ELF-1 (cell line): ENCODE data around the gene EYA2.
"Not testable (repeated sequence)": the region's sequence is repeated elsewhere in the genome, so short reads cannot be mapped to it uniquely, and the experiment has no call there.

Source experiments
- DNase-seq: peaks from one replicate; pipeline ENCODE4 v3.0.0-alpha.2; 2016; ENCODE audit warnings: low read depth, low spot score

EYA2 gene

DNA sequence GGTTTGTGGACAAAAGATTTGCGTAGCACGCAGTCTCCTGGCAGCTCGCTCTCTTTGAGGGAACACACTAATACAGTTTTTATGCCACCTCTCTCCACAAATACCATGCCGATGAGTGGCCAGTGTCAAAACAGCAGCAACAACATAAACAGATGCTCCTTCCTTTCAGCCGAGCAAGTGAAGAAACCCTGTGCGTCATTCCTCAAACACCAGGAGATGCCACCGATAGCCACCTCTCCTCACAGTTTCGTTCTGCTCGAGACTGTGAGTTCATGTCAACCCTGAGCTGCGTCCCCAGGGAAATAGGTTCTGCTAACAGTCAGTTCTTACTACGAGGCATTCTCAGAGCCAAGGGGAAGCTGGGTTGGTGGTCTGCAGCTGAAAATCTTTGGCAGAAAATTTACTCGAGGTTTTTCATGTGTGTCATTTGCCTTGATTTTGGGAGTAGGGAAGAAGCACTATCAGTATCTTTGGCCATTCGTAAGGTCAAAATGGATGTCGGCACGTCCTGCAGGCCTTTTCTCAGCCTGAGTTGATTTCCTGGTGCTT is 59.9 kb downstream of the EYA2 start:
- peak; percentile 22 for DNase-seq

- DNase-seq, result no peak
Measured at GRCh38 chr20:46955601-46956556, 61.2 kb downstream of the EYA2 start.

DNA sequence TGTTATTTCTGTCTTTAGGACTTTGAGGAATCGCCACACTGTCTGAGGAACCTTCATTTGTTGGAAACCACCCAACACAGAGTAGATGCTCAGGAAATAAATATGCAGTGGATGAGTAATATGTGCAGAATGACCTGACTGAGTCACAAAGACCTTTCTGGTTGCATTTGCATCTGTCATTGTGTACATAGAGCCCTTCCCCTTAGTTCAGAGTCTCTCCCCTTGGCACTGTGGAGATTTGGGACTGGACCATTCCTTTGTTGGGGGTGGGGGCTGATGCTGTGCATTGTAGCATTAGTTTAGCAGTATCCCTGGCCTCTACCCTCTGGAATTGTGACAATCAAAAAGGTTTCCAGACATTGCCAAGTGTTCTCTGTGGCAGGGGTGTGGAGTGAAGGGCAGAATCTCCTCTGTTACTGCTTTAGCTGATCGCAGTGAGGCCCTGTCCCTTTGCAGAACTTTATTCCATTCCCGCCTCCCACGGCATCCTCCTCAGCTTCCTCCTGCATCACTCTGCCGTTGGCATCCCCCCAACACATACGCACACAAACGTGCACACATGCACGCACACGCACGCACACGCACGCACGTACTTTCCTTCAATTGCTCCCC is 64.5 kb downstream of the EYA2 start:
- DNase-seq, result no peak

DNA sequence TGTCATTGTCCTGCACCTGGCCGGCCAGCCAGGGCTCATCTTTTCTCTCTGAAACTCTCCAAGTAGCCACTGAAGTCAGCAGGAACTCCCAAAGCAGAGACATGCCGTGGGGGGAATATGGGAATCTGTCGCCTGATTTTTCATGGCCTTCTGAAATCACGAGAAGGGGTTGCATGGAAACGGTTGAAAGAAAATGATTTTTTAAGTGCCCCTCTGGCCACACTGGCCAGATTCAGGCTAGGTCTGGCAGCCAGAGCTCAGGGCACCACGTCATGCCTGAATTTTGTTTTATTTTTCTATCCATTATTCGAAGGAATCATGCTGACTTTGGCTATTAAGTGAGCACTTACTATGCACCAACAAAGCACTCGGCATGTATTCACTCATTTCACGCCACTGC is 65.2 kb downstream of the EYA2 start:
- DNase-seq, result no peak

GRCh38 chr20:46960536-46960935 is 65.9 kb downstream of the EYA2 start:
- no peak for DNase-seq

DNA sequence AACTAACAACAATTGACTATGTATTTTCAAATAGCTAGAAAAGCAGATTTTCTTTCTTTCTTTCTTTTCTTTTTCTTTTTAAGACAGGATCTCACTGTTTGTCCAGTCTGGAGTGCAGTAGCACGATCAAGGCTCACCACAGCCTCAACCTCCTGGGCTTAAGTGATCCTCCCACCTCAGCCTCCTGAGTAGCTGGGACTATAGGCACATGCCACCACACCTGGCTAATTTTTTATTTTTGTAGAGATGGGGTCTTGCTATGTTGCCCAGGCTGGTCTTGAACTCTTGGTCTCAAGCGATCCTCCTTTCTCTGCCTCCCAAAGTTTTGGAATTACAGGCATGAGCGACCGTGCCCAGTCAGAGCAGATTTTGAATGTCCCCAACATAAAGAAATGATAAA is 67.3 kb downstream of the EYA2 start:
- not testable (repeated sequence) for DNase-seq

DNA sequence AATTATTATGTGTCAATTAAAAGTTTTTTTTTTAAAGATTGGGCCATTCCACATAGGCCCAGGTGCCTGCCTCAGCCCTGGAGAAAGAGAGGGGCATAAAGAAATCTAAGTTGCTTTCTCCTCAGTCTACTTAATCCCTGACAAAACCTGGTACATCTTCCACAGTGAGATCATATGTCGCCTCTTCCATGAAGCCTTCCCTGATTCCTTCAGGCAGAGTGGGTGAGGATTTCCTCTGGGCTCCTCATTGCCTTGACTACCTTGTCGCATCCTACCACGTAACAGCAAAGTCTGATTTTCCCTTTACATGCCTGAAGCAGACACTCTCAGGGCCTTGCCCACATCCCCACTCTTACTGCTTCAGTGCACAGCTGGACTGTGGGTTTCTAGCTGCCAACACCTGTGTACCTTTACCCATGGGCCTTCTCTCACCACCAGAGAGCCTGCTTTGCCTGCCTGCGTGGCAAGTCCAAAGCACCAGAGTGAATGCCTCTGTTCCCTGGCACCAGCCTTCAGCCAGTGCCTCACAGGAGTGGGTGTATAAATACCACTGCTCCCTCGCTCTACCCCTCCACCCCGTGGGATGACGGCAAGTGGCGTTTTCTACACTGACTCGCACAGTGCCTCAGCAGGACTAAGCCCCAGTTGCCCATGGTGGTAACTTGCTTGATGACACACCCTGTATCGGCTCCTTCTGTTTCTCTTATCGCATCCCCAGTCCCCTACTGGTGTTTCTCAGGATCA is 68.0 kb downstream of the EYA2 start:
- DNase-seq, result no peak

DNA sequence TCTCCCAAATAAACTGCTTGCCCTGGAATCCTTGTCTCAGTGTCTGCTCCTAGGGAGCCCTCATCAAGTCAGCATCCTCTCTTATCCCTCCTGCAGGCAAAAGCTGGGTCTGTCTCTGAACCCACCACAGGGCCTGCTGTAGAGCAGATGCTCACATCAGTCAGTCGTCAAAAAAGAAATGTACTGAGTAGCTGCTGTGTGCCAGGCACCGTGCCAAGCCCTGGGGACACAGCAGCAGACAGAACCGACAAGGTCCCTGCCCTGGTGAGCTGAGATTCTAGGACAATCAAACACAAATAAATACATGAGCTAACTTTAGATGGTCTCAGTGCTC is 68.5 kb downstream of the EYA2 start:
- no peak for DNase-seq

GRCh38 chr20:46963758-46964617 is 69.3 kb downstream of the EYA2 start:
- DNase-seq, result no peak

DNA sequence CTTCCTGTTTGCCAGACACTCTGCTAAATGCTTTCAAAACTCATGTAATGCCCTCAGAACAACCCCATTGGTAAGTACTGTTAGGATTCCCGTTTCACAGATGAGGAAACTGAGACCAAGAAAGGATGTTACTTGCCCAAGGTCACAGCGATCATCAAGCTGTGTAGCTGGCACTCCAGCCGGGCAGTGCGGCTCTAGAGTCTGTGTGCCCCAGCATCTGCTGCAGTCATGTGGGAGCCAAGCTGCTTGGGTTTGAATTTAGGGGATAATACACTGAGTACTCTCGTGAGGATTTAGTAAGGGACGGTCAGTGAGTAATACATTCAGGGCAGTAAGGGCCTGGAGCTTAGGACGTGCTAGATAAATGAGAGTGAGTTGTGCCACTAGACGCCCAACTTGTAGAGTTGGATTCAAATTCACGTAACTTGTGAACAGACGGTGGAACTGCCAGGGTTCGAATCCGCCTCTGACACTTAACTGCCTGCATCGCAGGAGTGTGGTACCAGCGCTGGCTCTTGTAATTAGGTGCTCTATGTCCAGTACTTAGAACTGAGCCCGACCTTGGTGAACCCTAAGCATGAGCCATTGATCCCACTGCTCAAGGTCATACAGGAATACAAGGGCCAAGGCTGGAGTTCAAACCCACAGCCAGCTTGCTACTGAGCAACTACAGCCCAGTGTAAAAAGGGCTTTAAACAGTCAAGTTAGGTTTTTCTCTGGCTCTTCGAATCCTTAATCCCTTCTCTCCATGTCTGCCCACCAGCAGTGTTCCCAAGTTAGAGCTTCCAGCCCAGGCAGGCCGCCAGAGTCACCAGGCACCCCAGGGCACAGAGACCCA is 70.2 kb downstream of the EYA2 start:
- DNase-seq, result no peak

DNA sequence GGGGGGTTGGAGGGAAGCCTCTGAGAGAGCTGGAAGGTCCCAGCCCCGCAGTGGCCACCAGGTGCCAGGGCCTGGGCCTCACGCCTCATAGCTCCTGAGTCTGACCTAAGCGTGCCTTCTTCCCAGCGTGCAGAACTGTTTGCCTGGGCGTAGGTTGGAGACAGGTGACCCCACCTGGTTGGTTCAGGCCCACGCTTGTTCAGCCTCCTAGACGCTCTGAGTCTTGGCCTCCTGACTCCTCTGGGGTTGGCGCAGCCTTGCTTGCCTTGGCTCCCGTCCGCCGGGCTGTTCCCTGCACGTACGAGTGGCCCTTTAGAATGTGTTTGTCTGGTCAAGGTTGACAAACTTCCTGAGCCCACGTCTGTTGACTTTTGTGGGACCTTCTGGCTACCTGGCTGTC is 70.8 kb downstream of the EYA2 start:
- DNase-seq, result no peak

- no peak for DNase-seq
Measured at GRCh38 chr20:46967646-46968045, 73.0 kb downstream of the EYA2 start.

- DNase-seq, result peak; percentile 74
Measured at GRCh38 chr20:46970937-46971630, 76.4 kb downstream of the EYA2 start.

- DNase-seq, result no peak
Measured at GRCh38 chr20:46973766-46974165, 79.1 kb downstream of the EYA2 start.

DNA sequence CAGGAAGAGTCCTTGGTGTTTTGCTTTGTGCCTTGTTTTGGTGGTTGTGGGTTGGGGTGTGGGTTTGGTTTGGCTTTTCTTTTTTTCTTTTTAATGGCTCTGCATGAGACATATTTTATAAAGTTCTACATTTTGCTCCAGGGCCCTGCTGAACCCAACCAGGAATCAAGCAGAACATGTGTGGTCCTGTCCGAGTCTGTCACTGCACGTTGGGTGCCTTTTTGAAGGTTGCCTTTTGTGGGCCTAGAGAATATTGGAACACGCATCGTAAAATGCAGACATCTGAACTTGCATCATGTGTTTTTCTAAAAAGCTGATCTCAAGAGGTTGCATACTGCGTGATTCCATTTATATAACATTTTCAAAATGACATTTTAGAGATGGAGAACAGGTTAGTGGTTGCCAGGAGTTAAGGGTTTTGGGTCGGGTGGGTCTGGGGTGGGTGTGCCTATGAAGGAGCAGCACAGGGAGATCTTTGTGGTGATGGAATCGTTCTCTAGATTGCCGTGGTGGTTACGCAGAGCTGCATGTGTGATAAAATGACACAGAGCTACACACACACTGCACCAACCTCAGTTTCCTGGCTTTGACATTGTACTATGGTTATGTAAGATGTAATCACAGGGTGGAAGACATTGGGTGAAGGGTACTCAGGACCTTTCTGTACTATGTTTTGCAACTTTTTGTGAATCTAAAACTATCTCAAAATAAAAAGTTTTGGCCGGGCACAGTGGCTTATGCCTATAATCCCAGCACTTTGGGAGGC is 80.2 kb downstream of the EYA2 start:
- no peak for DNase-seq

DNA sequence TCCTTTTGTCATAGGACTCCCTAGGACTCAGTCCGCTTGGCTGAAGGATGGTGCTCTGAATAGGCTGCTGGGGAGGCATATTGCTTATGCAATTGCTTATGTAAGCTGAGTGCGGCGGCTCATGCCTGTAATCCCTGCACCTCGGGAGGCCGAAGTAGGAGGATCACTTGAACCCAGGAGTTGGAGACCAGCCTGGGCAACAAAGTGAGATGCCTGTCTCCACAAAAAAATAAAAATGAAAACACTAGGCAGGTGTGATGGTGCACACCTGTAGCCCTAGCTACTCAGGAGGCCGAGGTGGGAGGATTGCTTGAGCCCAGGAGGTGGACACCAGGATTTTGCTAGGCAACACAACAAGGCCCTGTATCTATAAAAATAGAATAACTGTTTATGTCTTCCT is 81.3 kb downstream of the EYA2 start:
- DNase-seq, result no peak

DNA sequence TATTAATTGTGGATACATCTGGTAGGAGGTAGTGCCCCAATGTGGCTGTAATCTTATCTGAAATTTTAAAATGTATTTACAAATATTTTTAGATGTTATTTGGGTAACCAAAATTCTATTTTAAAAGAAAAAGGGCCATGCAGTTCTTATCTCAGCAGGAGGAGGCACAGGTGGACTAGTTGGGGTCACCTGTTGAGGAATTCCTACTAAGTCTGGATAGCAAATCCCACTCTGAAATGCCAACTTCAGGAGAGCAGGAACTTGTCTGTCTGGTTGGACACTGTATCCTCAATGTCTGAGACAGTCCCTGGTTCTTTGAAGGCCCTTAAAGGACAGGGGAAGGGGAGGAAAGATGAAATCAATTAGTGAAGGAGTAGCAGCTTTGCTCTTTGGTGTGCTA is 82.6 kb downstream of the EYA2 start:
- no peak for DNase-seq

- DNase-seq, result no peak
Measured at GRCh38 chr20:46977909-46978588, 83.4 kb downstream of the EYA2 start.
